H9 (cell line): ENCODE measurements around the gene IGF2. TPM values are rescaled to one million over a fixed set of nuclear protein-coding genes. Genes with fewer than 3 reads are reported as not detected.

Experiments
- DNase-seq: peaks from one replicate; pipeline ENCODE4 v3.0.0-alpha.2; 2017
- H2AFZ ChIP-seq: one replicate; pipeline ENCODE4 v1.6.1; 2013; ENCODE audit warnings: mild to moderate bottlenecking, low read length, control low read depth, moderate library complexity
- H2AK5ac ChIP-seq: 2 replicates; pipeline ENCODE4 v1.6.1; 2013; ENCODE audit warnings: low read length, control low read depth, mixed read lengths; ENCODE audit not compliant: insufficient read length
- H2BK120ac ChIP-seq: one replicate; pipeline ENCODE4 v1.6.1; 2013; ENCODE audit warnings: low read depth, mild to moderate bottlenecking, low read length, control low read depth, inconsistent platforms; ENCODE audit not compliant: poor library complexity, severe bottlenecking
- H2BK12ac ChIP-seq: 2 replicates; pipeline ENCODE4 v1.6.1; 2013; ENCODE audit warnings: low read length, control low read depth, mixed read lengths, low read depth; ENCODE audit not compliant: insufficient read length
- H2BK15ac ChIP-seq: 2 replicates; pipeline ENCODE4 v1.6.1; 2013; ENCODE audit warnings: low read depth, low read length, control low read depth
- H2BK20ac ChIP-seq: one replicate; pipeline ENCODE4 v1.6.1; 2013; ENCODE audit warnings: low read depth, mild to moderate bottlenecking, low read length, control low read depth, inconsistent platforms; ENCODE audit not compliant: poor library complexity, severe bottlenecking
- H2BK5ac ChIP-seq: 2 replicates; pipeline ENCODE4 v1.6.1; 2013; ENCODE audit warnings: low read length, control low read depth, mixed read lengths; ENCODE audit not compliant: insufficient read length
- H3K14ac ChIP-seq: 2 replicates; pipeline ENCODE4 v1.6.1; 2013; ENCODE audit warnings: low read length, control low read depth; ENCODE audit not compliant: insufficient read depth
- H3K18ac ChIP-seq: 2 replicates; pipeline ENCODE4 v1.6.1; 2013; ENCODE audit warnings: low read depth, mild to moderate bottlenecking, mixed read lengths, low read length, control low read depth; ENCODE audit not compliant: insufficient read length
- H3K23ac ChIP-seq: 2 replicates; pipeline ENCODE4 v1.6.1; 2013; ENCODE audit warnings: low read length, control low read depth, mixed read lengths, low read depth; ENCODE audit not compliant: insufficient read length
- H3K23me2 ChIP-seq: 2 replicates; pipeline ENCODE4 v1.6.1; 2013; ENCODE audit warnings: low read depth, mild to moderate bottlenecking, mixed read lengths, low read length, control low read depth; ENCODE audit not compliant: insufficient read length, poor library complexity, severe bottlenecking
- H3K27ac ChIP-seq: 2 replicates; pipeline ENCODE4 v1.5.1; 2013; ENCODE audit warnings: low read length, control low read depth, mixed read lengths, low read depth; ENCODE audit not compliant: insufficient read length
- H3K27me3 ChIP-seq: 2 replicates; pipeline ENCODE4 v1.6.1; 2013; ENCODE audit warnings: low read length, control low read depth, inconsistent platforms; ENCODE audit not compliant: insufficient read depth
- H3K4ac ChIP-seq: 2 replicates; pipeline ENCODE4 v1.6.1; 2013; ENCODE audit warnings: low read depth, mild to moderate bottlenecking, control low read depth, inconsistent platforms, low read length, moderate library complexity
- H3K4me1 ChIP-seq: 2 replicates; pipeline ENCODE4 v1.6.1; 2013; ENCODE audit warnings: low read length, control low read depth, inconsistent platforms; ENCODE audit not compliant: insufficient read depth
- H3K4me2 ChIP-seq: 2 replicates; pipeline ENCODE4 v1.6.1; 2013; ENCODE audit warnings: low read length, control low read depth, mixed read lengths; ENCODE audit not compliant: insufficient read length, insufficient read depth
- H3K56ac ChIP-seq: 2 replicates; pipeline ENCODE4 v1.6.1; 2013; ENCODE audit warnings: low read depth, mild to moderate bottlenecking, mixed read lengths, low read length, control low read depth; ENCODE audit not compliant: insufficient read length
- H3K79me1 ChIP-seq: 2 replicates; pipeline ENCODE4 v1.6.1; 2013; ENCODE audit warnings: low read depth, mild to moderate bottlenecking, moderate library complexity, low read length, control low read depth, inconsistent platforms; ENCODE audit not compliant: insufficient read depth, poor library complexity, severe bottlenecking
- H3K79me2 ChIP-seq: 2 replicates; pipeline ENCODE4 v1.6.1; 2013; ENCODE audit warnings: low read length, control low read depth, inconsistent platforms; ENCODE audit not compliant: insufficient read depth
- H3K9ac ChIP-seq: 2 replicates; pipeline ENCODE4 v1.6.1; 2013; ENCODE audit warnings: low read length, control low read depth, mixed read lengths; ENCODE audit not compliant: insufficient read length; ENCODE audit errors: extremely low read depth
- H3K9me3 ChIP-seq: one replicate; pipeline ENCODE4 v1.6.1; 2013; ENCODE audit warnings: low read depth, low read length, inconsistent platforms; ENCODE audit not compliant: control insufficient read depth
- H3T11ph ChIP-seq: one replicate; pipeline ENCODE4 v1.6.1; 2013; ENCODE audit warnings: mild to moderate bottlenecking, low read length, control low read depth, inconsistent platforms
- H4K20me1 ChIP-seq: one replicate; pipeline ENCODE4 v1.6.1; 2013; ENCODE audit not compliant: control insufficient read depth, insufficient read length, insufficient read depth
- H4K5ac ChIP-seq: 2 replicates; pipeline ENCODE4 v1.6.1; 2013; ENCODE audit warnings: low read depth, mild to moderate bottlenecking, mixed read lengths, low read length, control low read depth; ENCODE audit not compliant: insufficient read length
- H4K8ac ChIP-seq: replicated peaks from 2 replicates; pipeline ENCODE4 v1.6.1; 2013; ENCODE audit warnings: low read length, control low read depth, mixed read lengths, low read depth; ENCODE audit not compliant: insufficient read length
- H4K91ac ChIP-seq: 2 replicates; pipeline ENCODE4 v1.6.1; 2013; ENCODE audit warnings: low read depth, mild to moderate bottlenecking, moderate library complexity, mixed read lengths, low read length, control low read depth; ENCODE audit not compliant: insufficient read length
- H3K27ac Mint-ChIP-seq, 3 experiments: 2 replicates in 2 of 3; 3 replicates in 1 of 3; pipeline ENCODE4 v1.8.0; 2020 to 2021; ENCODE audit warnings: mixed read lengths in 3 of 3, mild to moderate bottlenecking in 1 of 3, moderate library complexity in 1 of 3
- H3K27me3 Mint-ChIP-seq: 2 replicates; pipeline ENCODE4 v1.8.0; 2021; ENCODE audit warnings: low read depth, mild to moderate bottlenecking, moderate library complexity, mixed read lengths
- H3K36me3 Mint-ChIP-seq, 3 experiments: 2 replicates in 2 of 3; 3 replicates in 1 of 3; pipeline ENCODE4 v1.8.0; 2020 to 2021; ENCODE audit warnings: low read depth in 3 of 3, mixed read lengths in 3 of 3; ENCODE audit not compliant: insufficient read depth in 1 of 3
- H3K4me1 Mint-ChIP-seq, 2 experiments: 2 replicates each; pipeline ENCODE4 v1.8.0; 2020; ENCODE audit warnings: mixed read lengths in 2 of 2
- H3K4me3 Mint-ChIP-seq, 2 experiments: 2 replicates in 1 of 2; 3 replicates in 1 of 2; pipeline ENCODE4 v1.8.0; 2020 to 2021; ENCODE audit warnings: mild to moderate bottlenecking in 2 of 2, mixed read lengths in 2 of 2, moderate library complexity in 1 of 2
- H3K9me3 Mint-ChIP-seq, 2 experiments: 2 replicates in 1 of 2; 3 replicates in 1 of 2; pipeline ENCODE4 v1.8.0; 2020; ENCODE audit warnings: mild to moderate bottlenecking in 2 of 2, mixed read lengths in 2 of 2, moderate library complexity in 1 of 2
- WGBS: extraction: QIAGEN DNeasy Blood & Tissue Kit; methylation state at CpG from one replicate; pipeline ENCODE4 v1.1.7; 2013; ENCODE audit warnings: missing lambda C conversion rate, low lambda C conversion rate, mixed read lengths; ENCODE audit not compliant: insufficient read length; ENCODE audit errors: extremely low coverage; 5-methylcytosine and 5-hydroxymethylcytosine counted together
- total RNA-seq: library from RNA; stranded (reverse); gene quantifications from 2 replicates; pipeline ENCODE4 v1.2.1, GENCODE V29; 2021
- TF ChIP-seq, protein P1 (sequence below): fragments of 200-600 bp; sonication (generic); conservative IDR thresholded peaks from 3 replicates; pipeline ENCODE4 v1.8.0; 2021; ENCODE audit warnings: antibody characterized with exemption, mild to moderate bottlenecking

Gene IGF2
- total RNA-seq, 1 experiment from 2014 or later, result 2.8 TPM

DNA sequence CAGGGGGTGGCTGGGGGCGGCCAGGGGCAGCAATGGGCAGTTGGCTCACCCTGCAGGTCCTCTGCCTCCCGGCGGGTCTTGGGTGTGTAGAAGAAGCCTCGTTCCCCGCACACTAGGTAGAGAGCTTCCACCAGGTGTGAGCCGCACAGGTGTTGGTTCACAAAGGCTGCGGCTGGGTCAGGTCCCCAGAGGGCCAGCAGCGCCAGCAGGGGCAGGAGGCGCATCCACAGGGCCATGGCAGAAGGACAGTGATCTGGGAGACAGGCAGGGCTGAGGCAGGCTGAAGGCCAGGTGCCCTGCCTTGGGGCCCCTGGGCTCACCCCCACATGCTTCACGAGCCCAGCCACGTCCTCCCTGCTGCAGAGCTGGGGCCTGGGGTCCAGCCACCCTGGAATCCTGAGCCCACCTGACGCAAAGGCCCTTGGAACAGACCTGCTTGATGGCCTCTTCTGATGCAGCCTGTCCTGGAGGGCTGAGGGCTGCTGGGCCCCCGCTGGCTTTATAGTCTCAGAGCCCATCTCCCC is 21.6 kb upstream of the IGF2 start, which contains the start of gene INS:
INS (minus strand) TSS at position 474 of the 524 bp plus-strand sequence; CDS start at position 236, 238 bp downstream.
- Histone ChIP-seq H4K5ac (no peak within 1 kb of the TSS), H3K56ac (no peak within 1 kb of the TSS), H3K14ac (no peak within 1 kb of the TSS; the same call in 1 of the 2 replicates), H3K23ac (no peak within 1 kb of the TSS), H2AK5ac (no peak within 1 kb of the TSS), H4K8ac (no peak within 1 kb of the TSS), H3K23me2 (no peaks in the 10 kb centered on the region), H2BK12ac (no peak within 1 kb of the TSS), H3K4me2 (no peak within 1 kb of the TSS), H3T11ph (no peak within 1 kb of the TSS), H3K79me2 (no peaks in the 10 kb centered on the region), H3K4me1 (no peaks in the 10 kb centered on the region), H2BK5ac (no peak within 1 kb of the TSS), H2AFZ (no peak within 1 kb of the TSS), H2BK20ac (no peak within 1 kb of the TSS), H3K79me1 (no peaks in the 10 kb centered on the region), H3K27me3 (no peaks in the 10 kb centered on the region), H3K27ac (no peak within 1 kb of the TSS), H2BK15ac (no peak within 1 kb of the TSS), H3K9me3 (no peaks in the 10 kb centered on the region), H4K20me1 (no peaks in the 10 kb centered on the region), H2BK120ac (no peak within 1 kb of the TSS), H3K4ac (no peak within 1 kb of the TSS), H3K18ac (no peak within 1 kb of the TSS), H4K91ac (no peak within 1 kb of the TSS), H3K9ac (no peak within 1 kb of the TSS)
- no CpG with 5 or more reads among the region's 13 CpGs for WGBS
- no peak within 1 kb of the TSS for H3K4me3 Mint-ChIP-seq
- H3K27me3 Mint-ChIP-seq, result peaks cover 6% of the 10 kb centered on the region
- TF ChIP-seq, protein P1, sequence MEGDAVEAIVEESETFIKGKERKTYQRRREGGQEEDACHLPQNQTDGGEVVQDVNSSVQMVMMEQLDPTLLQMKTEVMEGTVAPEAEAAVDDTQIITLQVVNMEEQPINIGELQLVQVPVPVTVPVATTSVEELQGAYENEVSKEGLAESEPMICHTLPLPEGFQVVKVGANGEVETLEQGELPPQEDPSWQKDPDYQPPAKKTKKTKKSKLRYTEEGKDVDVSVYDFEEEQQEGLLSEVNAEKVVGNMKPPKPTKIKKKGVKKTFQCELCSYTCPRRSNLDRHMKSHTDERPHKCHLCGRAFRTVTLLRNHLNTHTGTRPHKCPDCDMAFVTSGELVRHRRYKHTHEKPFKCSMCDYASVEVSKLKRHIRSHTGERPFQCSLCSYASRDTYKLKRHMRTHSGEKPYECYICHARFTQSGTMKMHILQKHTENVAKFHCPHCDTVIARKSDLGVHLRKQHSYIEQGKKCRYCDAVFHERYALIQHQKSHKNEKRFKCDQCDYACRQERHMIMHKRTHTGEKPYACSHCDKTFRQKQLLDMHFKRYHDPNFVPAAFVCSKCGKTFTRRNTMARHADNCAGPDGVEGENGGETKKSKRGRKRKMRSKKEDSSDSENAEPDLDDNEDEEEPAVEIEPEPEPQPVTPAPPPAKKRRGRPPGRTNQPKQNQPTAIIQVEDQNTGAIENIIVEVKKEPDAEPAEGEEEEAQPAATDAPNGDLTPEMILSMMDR, result no peak
- H3K36me3 Mint-ChIP-seq, result no peaks in the 10 kb centered on the region
- H3K9me3 Mint-ChIP-seq, result no peaks in the 10 kb centered on the region
- H3K4me1 Mint-ChIP-seq, result no peaks in the 10 kb centered on the region
- no peak within 1 kb of the TSS for H3K27ac Mint-ChIP-seq
- DNase-seq, result no peak
